ENCODE measurements around the gene ITPKA. TPM values are rescaled to one million over a fixed set of nuclear protein-coding genes. Genes with fewer than 3 reads are reported as not detected.
A peak's percentile ranks its signal among the peaks of the same experiment; 100 is the strongest.

ITPKA gene
- total RNA-seq, 1 donor from 2014 or later = 0.79 TPM

DNA sequence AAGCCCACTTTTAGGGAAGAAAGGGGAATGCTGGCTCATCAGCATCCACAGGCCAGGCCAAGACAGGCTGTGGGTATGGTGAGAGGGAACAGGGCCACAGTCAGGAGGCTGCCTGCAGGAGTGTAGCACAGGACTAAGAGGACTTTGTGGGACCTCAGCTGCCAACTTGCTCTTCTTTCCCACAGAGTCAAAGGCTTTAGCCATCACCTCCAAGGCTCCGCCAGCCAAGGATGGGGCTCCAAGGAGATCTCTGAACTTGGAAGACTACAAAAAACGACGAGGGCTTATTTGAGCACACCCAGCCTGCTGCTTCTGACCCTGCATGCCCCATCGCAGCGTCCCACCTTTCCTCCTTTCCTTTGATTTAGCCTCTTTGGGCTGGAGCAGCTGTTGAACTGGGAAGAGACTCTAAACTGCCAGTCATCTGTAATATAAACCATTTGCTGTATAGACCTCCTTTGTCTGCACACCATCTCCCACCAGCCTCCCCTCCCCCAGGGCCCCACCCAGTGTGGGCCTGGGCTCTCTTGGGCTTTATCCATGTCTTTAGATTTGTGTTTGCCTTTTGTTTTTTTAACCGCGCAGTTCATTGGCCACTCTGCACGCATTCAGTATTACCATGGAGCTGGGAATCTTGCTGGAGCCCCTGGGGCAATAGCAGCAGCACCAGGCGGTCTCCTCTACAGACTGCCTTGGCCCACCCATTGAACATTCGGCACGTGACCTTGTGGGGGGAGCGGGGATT, 13.1 kb upstream of the ITPKA start:
- no peak overlapping the region for H3K4me3 ChIP-seq (ENCODE audit: low read depth, low read length)
- TF ChIP-seq, protein P1, sequence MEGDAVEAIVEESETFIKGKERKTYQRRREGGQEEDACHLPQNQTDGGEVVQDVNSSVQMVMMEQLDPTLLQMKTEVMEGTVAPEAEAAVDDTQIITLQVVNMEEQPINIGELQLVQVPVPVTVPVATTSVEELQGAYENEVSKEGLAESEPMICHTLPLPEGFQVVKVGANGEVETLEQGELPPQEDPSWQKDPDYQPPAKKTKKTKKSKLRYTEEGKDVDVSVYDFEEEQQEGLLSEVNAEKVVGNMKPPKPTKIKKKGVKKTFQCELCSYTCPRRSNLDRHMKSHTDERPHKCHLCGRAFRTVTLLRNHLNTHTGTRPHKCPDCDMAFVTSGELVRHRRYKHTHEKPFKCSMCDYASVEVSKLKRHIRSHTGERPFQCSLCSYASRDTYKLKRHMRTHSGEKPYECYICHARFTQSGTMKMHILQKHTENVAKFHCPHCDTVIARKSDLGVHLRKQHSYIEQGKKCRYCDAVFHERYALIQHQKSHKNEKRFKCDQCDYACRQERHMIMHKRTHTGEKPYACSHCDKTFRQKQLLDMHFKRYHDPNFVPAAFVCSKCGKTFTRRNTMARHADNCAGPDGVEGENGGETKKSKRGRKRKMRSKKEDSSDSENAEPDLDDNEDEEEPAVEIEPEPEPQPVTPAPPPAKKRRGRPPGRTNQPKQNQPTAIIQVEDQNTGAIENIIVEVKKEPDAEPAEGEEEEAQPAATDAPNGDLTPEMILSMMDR (IDR thresholded peaks at IDR 0.05; ENCODE audit: insufficient read depth, low read length, severe bottlenecking) = no peak
- H3K36me3 ChIP-seq (ENCODE audit: control insufficient read depth, insufficient read depth, low read length) = peaks cover 16% of the 10 kb centered on the region
- FAIRE-seq (no peak), DNase-seq (ENCODE audit: low read depth) (no peak)
- no peaks in the 10 kb centered on the region for H3K27me3 ChIP-seq (ENCODE audit: control insufficient read depth, insufficient read depth, low read length)

DNA sequence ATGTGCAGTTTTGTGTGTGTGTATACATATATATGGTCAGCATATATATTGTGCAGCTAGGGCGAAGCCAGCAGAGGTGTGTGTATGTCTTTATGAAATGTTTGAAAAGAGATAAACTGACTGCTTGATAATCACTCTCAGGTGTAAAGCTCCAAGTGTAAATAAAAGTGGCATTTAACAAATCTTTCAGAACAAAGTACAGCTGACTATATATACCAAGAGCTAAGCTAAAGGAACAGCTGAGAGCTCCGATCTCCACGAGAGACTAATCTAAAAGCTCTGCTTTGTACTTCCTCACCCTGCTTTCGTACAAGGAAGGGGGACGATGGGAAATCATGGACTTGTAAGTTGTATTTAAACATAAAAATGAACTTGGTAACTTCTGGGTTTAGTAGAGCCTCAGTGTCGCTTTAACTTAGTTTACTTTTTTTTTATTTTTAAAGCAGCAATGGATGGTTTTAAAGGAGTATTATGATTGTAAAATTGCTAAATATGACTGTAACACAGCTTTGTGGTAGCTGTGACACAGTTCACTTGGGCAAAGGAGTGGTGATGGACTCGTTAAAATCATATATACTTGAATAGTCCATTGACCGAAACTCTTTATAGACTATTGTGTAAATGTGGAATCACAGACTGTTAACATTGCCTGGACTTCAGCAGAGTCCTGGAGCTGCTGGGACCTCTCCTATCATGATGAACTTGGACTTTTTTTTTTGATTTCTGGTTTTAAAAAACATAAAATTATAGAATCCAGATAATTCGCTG, 11.4 kb upstream of the ITPKA start:
- H3K4me3 ChIP-seq (ENCODE audit: low read depth, low read length) = no peak overlapping the region
- TF ChIP-seq, protein P1 (IDR thresholded peaks at IDR 0.05; ENCODE audit: insufficient read depth, low read length, severe bottlenecking) = no peak
- H3K36me3 ChIP-seq (ENCODE audit: control insufficient read depth, insufficient read depth, low read length) = peaks cover 9% of the 10 kb centered on the region
- DNase-seq (ENCODE audit: low read depth) (no peak), FAIRE-seq (no peak)
- no peaks in the 10 kb centered on the region for H3K27me3 ChIP-seq (ENCODE audit: control insufficient read depth, insufficient read depth, low read length)

- Histone ChIP-seq H3K36me3 (ENCODE audit: control insufficient read depth, insufficient read depth, low read length) (peaks cover 9% of the 10 kb centered on the region), H3K27me3 (ENCODE audit: control insufficient read depth, insufficient read depth, low read length) (no peaks in the 10 kb centered on the region), H3K4me3 (ENCODE audit: low read depth, low read length) (no peak overlapping the region)
- TF ChIP-seq, protein P1 (IDR thresholded peaks at IDR 0.05; ENCODE audit: insufficient read depth, low read length, severe bottlenecking) = no peak
- DNase-seq (ENCODE audit: low read depth) (no peak), FAIRE-seq (peak; percentile 76)
These were observed 10.6 kb upstream of the ITPKA start for GRCh38 chr15:41483115-41483514.

GRCh38 chr15:41483519-41483918, 10.2 kb upstream of the ITPKA start:
- no peaks in the 10 kb centered on the region for H3K27me3 ChIP-seq (ENCODE audit: control insufficient read depth, insufficient read depth, low read length)
- H3K36me3 ChIP-seq (ENCODE audit: control insufficient read depth, insufficient read depth, low read length) = peaks cover 9% of the 10 kb centered on the region
- DNase-seq (ENCODE audit: low read depth) (no peak), FAIRE-seq (no peak)
- H3K4me3 ChIP-seq (ENCODE audit: low read depth, low read length) = no peak overlapping the region
- TF ChIP-seq, protein P1 (IDR thresholded peaks at IDR 0.05; ENCODE audit: insufficient read depth, low read length, severe bottlenecking) = no peak

- Histone ChIP-seq H3K36me3 (ENCODE audit: control insufficient read depth, insufficient read depth, low read length) (peaks cover 3% of the 10 kb centered on the region), H3K4me3 (ENCODE audit: low read depth, low read length) (no peak overlapping the region), H3K27me3 (ENCODE audit: control insufficient read depth, insufficient read depth, low read length) (no peaks in the 10 kb centered on the region)
- DNase-seq (ENCODE audit: low read depth) (no peak), FAIRE-seq (no peak)
- TF ChIP-seq, protein P1 (IDR thresholded peaks at IDR 0.05; ENCODE audit: insufficient read depth, low read length, severe bottlenecking) = no peak
These were observed 8.6 kb upstream of the ITPKA start for GRCh38 chr15:41484937-41485625.
